Measurements from ENCODE around the gene RPAP2. TPM values are rescaled to one million over a fixed set of nuclear protein-coding genes. Genes with fewer than 3 reads are reported as not detected.

Gene RPAP2
- total and polyA plus RNA-seq, 10 of the 15 experiments (the other 5 are each of a cell fraction or from before 2014, with no cell fraction given), result 11.4 to 39.5 (median 21.7) TPM

DNA sequence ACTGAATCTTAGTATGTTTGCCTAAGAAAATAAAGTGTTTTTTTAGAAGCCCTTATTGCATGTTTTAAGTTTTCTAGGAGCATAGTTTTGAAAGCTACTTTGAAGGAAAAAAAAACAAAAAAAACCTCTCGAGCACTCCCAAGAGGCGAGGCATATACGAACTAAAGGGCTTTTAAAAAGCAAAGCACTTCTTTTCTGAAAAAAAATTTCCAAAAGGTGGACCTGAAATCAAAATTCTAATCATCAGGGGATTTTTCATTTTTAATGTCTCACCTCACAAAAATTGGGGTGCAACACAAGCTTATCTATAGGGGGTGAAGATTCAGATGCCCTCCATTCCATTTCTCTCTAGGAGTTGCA, 666 bp upstream of the RPAP2 start:
- H3K36me3 ChIP-seq (ENCODE audit: control insufficient read depth in 2 of 2, insufficient read depth in 2 of 2, low read length in 1 of 2), result peaks cover 0 to 2% of the 10 kb centered on the region in 2 experiments; a peak in 1 of 4 replicates
- in situ Hi-C loops (cut with MboI) (no loop called here), intact Hi-C loops (cut with micrococcal nuclease; ENCODE audit: unreplicated experiment) (loop anchor here (5.0 to 10.0 kb wide), 4 partner anchors 239 to 793 kb away; partner anchors contain the start of genes CDC7 and RPL5)
- peak overlapping the region; percentile 98 for H2AFZ ChIP-seq (ENCODE audit: control insufficient read depth, low read depth, low read length)
- peak overlapping the region; percentile 21 for H3K4me2 ChIP-seq (ENCODE audit: control insufficient read depth, insufficient read depth)
- H3K27ac ChIP-seq (ENCODE audit: control insufficient read depth, insufficient read depth), result peak overlapping the region; percentile 93
- H3K27me3 ChIP-seq (replicated peaks in 1 of 2; ENCODE audit: control insufficient read depth in 2 of 2, insufficient read depth in 2 of 2, low read length in 1 of 2), result no peaks in the 10 kb centered on the region
- FAIRE-seq, result no peak
- TF ChIP-seq, protein P1, sequence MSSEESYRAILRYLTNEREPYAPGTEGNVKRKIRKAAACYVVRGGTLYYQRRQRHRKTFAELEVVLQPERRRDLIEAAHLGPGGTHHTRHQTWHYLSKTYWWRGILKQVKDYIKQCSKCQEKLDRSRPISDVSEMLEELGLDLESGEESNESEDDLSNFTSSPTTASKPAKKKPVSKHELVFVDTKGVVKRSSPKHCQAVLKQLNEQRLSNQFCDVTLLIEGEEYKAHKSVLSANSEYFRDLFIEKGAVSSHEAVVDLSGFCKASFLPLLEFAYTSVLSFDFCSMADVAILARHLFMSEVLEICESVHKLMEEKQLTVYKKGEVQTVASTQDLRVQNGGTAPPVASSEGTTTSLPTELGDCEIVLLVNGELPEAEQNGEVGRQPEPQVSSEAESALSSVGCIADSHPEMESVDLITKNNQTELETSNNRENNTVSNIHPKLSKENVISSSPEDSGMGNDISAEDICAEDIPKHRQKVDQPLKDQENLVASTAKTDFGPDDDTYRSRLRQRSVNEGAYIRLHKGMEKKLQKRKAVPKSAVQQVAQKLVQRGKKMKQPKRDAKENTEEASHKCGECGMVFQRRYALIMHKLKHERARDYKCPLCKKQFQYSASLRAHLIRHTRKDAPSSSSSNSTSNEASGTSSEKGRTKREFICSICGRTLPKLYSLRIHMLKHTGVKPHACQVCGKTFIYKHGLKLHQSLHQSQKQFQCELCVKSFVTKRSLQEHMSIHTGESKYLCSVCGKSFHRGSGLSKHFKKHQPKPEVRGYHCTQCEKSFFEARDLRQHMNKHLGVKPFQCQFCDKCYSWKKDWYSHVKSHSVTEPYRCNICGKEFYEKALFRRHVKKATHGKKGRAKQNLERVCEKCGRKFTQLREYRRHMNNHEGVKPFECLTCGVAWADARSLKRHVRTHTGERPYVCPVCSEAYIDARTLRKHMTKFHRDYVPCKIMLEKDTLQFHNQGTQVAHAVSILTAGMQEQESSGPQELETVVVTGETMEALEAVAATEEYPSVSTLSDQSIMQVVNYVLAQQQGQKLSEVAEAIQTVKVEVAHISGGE (CRISPR knock-in tag; IDR thresholded peaks at IDR 0.05), result no peak
- TF ChIP-seq, protein P2, sequence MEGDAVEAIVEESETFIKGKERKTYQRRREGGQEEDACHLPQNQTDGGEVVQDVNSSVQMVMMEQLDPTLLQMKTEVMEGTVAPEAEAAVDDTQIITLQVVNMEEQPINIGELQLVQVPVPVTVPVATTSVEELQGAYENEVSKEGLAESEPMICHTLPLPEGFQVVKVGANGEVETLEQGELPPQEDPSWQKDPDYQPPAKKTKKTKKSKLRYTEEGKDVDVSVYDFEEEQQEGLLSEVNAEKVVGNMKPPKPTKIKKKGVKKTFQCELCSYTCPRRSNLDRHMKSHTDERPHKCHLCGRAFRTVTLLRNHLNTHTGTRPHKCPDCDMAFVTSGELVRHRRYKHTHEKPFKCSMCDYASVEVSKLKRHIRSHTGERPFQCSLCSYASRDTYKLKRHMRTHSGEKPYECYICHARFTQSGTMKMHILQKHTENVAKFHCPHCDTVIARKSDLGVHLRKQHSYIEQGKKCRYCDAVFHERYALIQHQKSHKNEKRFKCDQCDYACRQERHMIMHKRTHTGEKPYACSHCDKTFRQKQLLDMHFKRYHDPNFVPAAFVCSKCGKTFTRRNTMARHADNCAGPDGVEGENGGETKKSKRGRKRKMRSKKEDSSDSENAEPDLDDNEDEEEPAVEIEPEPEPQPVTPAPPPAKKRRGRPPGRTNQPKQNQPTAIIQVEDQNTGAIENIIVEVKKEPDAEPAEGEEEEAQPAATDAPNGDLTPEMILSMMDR (IDR thresholded peaks at IDR 0.05 in 2 of 3, conservative IDR thresholded peaks at IDR 0.05 in 1 of 3; ENCODE audit: control insufficient read depth in 2 of 3, extremely low read depth in 1 of 3, insufficient read depth in 1 of 3, low read depth in 3 of 3, low read length in 3 of 3), result 0 out of 6 replicates have a peak, but pooled peaks of 1 of the 3 experiments have one; percentile 5
- no peak for TF ChIP-seq SMAD1 (IDR thresholded peaks at IDR 0.05; ENCODE audit: low read depth, partially characterized antibody)
- no peak for TF ChIP-seq NR2C1 (IDR thresholded peaks at IDR 0.05)
- TF ChIP-seq ZNF384 (IDR thresholded peaks at IDR 0.05; ENCODE audit: borderline replicate concordance, low read depth, low read length), result peak; percentile 58
- no peak for TF ChIP-seq CBX5 (IDR thresholded peaks at IDR 0.05; ENCODE audit: low read depth)
- TF ChIP-seq EZH2 (IDR thresholded peaks at IDR 0.05; ENCODE audit: borderline replicate concordance, control insufficient read depth, low read depth, low read length), result no peak
- no peak for TF ChIP-seq TCF7 (IDR thresholded peaks at IDR 0.05; ENCODE audit: borderline replicate concordance)
- WGBS (ENCODE audit: insufficient coverage, insufficient replicate concordance, low lambda C conversion rate, missing lambda C conversion rate), result 2% methylated on average over 3 of the region's 3 CpGs
- no peaks in the 10 kb centered on the region for H4K20me1 ChIP-seq (ENCODE audit: control insufficient read depth, insufficient read depth)
- POLR2A ChIA-PET, result interaction anchor here (1.0 to 1.5 kb wide), 2 partner anchors 302 to 788 kb away, joined by 3 read pairs; no protein-coding TSS in a partner anchor
- CTCF ChIA-PET, result interaction anchor here (0.6 to 1.0 kb wide), 2 partner anchors 10 to 421 kb away, joined by 3 read pairs; no protein-coding TSS in a partner anchor
- peaks cover 33% of the 10 kb centered on the region for H3K79me2 ChIP-seq (ENCODE audit: control insufficient read depth, insufficient read depth, low read length)
- H3K4me1 ChIP-seq (ENCODE audit: control insufficient read depth, insufficient read depth, low read length), result no peaks in the 10 kb centered on the region
- peak overlapping the region; percentile 99 for H3K4me3 ChIP-seq
- no peak for ATAC-seq
- H3K9ac ChIP-seq (ENCODE audit: control insufficient read depth, insufficient read depth, low read length), result peak overlapping the region; percentile 97
- DNase-seq (ENCODE audit: low read depth, low spot score), result no peak
- no peaks in the 10 kb centered on the region for H3K9me3 ChIP-seq (replicated peaks; ENCODE audit: control insufficient read depth, insufficient read depth, low read length)
- SMC1A ChIA-PET (ENCODE audit: uncharacterized antibody, unreplicated experiment), result interaction anchor here (1.2 to 1.4 kb wide), 2 partner anchors 186 to 187 kb away, joined by 3 read pairs; no protein-coding TSS in a partner anchor
- no TSS peak for BruUV-seq (replicated peaks)
- RAD21 ChIA-PET (ENCODE audit: unreplicated experiment), result interaction anchor here (0.7 to 1.2 kb wide), 4 partner anchors 12 to 188 kb away, joined by 3 read pairs; no protein-coding TSS in a partner anchor
